Activated naive CD8-positive, alpha-beta T cell (primary cell): ENCODE results near the gene MAP2K5.
"Not testable (repeated sequence)": the region's sequence is repeated elsewhere in the genome, so short reads cannot be mapped to it uniquely, and the experiment has no call there.

Source experiments
- H3K27ac Mint-ChIP-seq: one replicate; pipeline ENCODE4 v1.8.0; 2021; ENCODE audit warnings: mixed read lengths
- H3K27me3 Mint-ChIP-seq: one replicate; pipeline ENCODE4 v1.8.0; 2021; ENCODE audit warnings: mixed read lengths
- H3K36me3 Mint-ChIP-seq: one replicate; pipeline ENCODE4 v1.8.0; 2021; ENCODE audit warnings: mixed read lengths
- H3K4me1 Mint-ChIP-seq: one replicate; pipeline ENCODE4 v1.8.0; 2021; ENCODE audit warnings: low read depth, mixed read lengths
- H3K4me3 Mint-ChIP-seq: one replicate; pipeline ENCODE4 v1.8.0; 2021; ENCODE audit warnings: mild to moderate bottlenecking, mixed read lengths
- H3K9me3 Mint-ChIP-seq: one replicate; pipeline ENCODE4 v1.8.0; 2021; ENCODE audit warnings: low read depth, mixed read lengths

Gene MAP2K5

GRCh38 chr15:67613708-67614107 lies 71.2 kb downstream of the MAP2K5 start:
- Mint-ChIP-seq H3K4me1 (peaks cover 6% of the 10 kb centered on the region), H3K9me3 (no peaks in the 10 kb centered on the region), H3K27me3 (no peaks in the 10 kb centered on the region), H3K36me3 (peaks cover 16% of the 10 kb centered on the region), H3K27ac (no peak overlapping the region), H3K4me3 (no peak overlapping the region)

GRCh38 chr15:67615131-67615534 lies 72.6 kb downstream of the MAP2K5 start:
- H3K36me3 Mint-ChIP-seq, result peaks cover 16% of the 10 kb centered on the region
- not testable (repeated sequence) for H3K4me1 Mint-ChIP-seq, H3K9me3 Mint-ChIP-seq, H3K27ac Mint-ChIP-seq, H3K27me3 Mint-ChIP-seq, H3K4me3 Mint-ChIP-seq

GRCh38 chr15:67618297-67618696 lies 75.8 kb downstream of the MAP2K5 start:
- Mint-ChIP-seq H3K27me3 (no peaks in the 10 kb centered on the region), H3K4me3 (no peak overlapping the region), H3K27ac (no peak overlapping the region), H3K36me3 (peaks cover 18% of the 10 kb centered on the region), H3K9me3 (no peaks in the 10 kb centered on the region), H3K4me1 (no peaks in the 10 kb centered on the region)

GRCh38 chr15:67622110-67622509 lies 79.6 kb downstream of the MAP2K5 start:
- H3K27ac Mint-ChIP-seq, result no peak overlapping the region
- H3K27me3 Mint-ChIP-seq, result no peaks in the 10 kb centered on the region
- H3K9me3 Mint-ChIP-seq, result no peaks in the 10 kb centered on the region

GRCh38 chr15:67632261-67632660 lies 89.8 kb downstream of the MAP2K5 start:
- Mint-ChIP-seq H3K4me3 (no peak overlapping the region), H3K4me1 (peaks cover 2% of the 10 kb centered on the region), H3K27ac (no peak overlapping the region), H3K27me3 (no peaks in the 10 kb centered on the region), H3K9me3 (no peaks in the 10 kb centered on the region), H3K36me3 (peaks cover 36% of the 10 kb centered on the region)

More at GRCh38 chr15:67622110-67622509, 79.6 kb downstream of the MAP2K5 start:
- Mint-ChIP-seq H3K4me1 (no peaks in the 10 kb centered on the region), H3K36me3 (peaks cover 16% of the 10 kb centered on the region), H3K4me3 (no peak overlapping the region)

GRCh38 chr15:67635950-67636349 lies 93.4 kb downstream of the MAP2K5 start:
- H3K9me3 Mint-ChIP-seq, H3K4me1 Mint-ChIP-seq, H3K27ac Mint-ChIP-seq, H3K4me3 Mint-ChIP-seq, H3K27me3 Mint-ChIP-seq: not testable (repeated sequence)
- peaks cover 47% of the 10 kb centered on the region for H3K36me3 Mint-ChIP-seq

- Mint-ChIP-seq H3K9me3 (no peaks in the 10 kb centered on the region), H3K36me3 (peaks cover 34% of the 10 kb centered on the region), H3K27ac (no peak overlapping the region)
These were observed 97.1 kb downstream of the MAP2K5 start for GRCh38 chr15:67639591-67639990.

GRCh38 chr15:67641453-67641852 lies 99.0 kb downstream of the MAP2K5 start:
- Mint-ChIP-seq H3K4me1 (no peaks in the 10 kb centered on the region), H3K27ac (no peak overlapping the region), H3K4me3 (no peak overlapping the region), H3K9me3 (no peaks in the 10 kb centered on the region), H3K27me3 (no peaks in the 10 kb centered on the region), H3K36me3 (peaks cover 31% of the 10 kb centered on the region)

More at GRCh38 chr15:67639591-67639990, 97.1 kb downstream of the MAP2K5 start:
- no peak overlapping the region for H3K4me3 Mint-ChIP-seq
- no peaks in the 10 kb centered on the region for H3K27me3 Mint-ChIP-seq
- H3K4me1 Mint-ChIP-seq, result peaks cover 2% of the 10 kb centered on the region

- Mint-ChIP-seq H3K9me3 (peaks cover 3% of the 10 kb centered on the region), H3K4me3 (no peak overlapping the region), H3K27me3 (no peaks in the 10 kb centered on the region), H3K36me3 (peaks cover 25% of the 10 kb centered on the region), H3K4me1 (no peaks in the 10 kb centered on the region), H3K27ac (no peak overlapping the region)
These were observed 104.3 kb downstream of the MAP2K5 start for GRCh38 chr15:67646847-67647246.

- Mint-ChIP-seq H3K27ac (no peak overlapping the region), H3K36me3 (peaks cover 53% of the 10 kb centered on the region), H3K4me1 (no peaks in the 10 kb centered on the region)
These were observed 110.1 kb downstream of the MAP2K5 start for GRCh38 chr15:67652586-67652985.

GRCh38 chr15:67660446-67660845 lies 117.9 kb downstream of the MAP2K5 start:
- Mint-ChIP-seq H3K9me3 (peaks cover 6% of the 10 kb centered on the region), H3K27me3 (no peaks in the 10 kb centered on the region), H3K4me3 (no peak overlapping the region), H3K4me1 (no peaks in the 10 kb centered on the region), H3K27ac (no peak overlapping the region), H3K36me3 (peaks cover 48% of the 10 kb centered on the region)

More at GRCh38 chr15:67652586-67652985, 110.1 kb downstream of the MAP2K5 start:
- no peaks in the 10 kb centered on the region for H3K27me3 Mint-ChIP-seq
- no peak overlapping the region for H3K4me3 Mint-ChIP-seq
- peaks cover 14% of the 10 kb centered on the region for H3K9me3 Mint-ChIP-seq

GRCh38 chr15:67660874-67661606 lies 118.5 kb downstream of the MAP2K5 start:
- H3K36me3 Mint-ChIP-seq, result peaks cover 43% of the 10 kb centered on the region
- no peaks in the 10 kb centered on the region for H3K4me1 Mint-ChIP-seq
- peaks cover under 1% of the 10 kb centered on the region for H3K9me3 Mint-ChIP-seq
- H3K27me3 Mint-ChIP-seq, result no peaks in the 10 kb centered on the region
- H3K27ac Mint-ChIP-seq, result no peak overlapping the region
- no peak overlapping the region for H3K4me3 Mint-ChIP-seq

- H3K36me3 Mint-ChIP-seq, result peaks cover 27% of the 10 kb centered on the region
- no peaks in the 10 kb centered on the region for H3K9me3 Mint-ChIP-seq
- no peaks in the 10 kb centered on the region for H3K27me3 Mint-ChIP-seq
- no peak overlapping the region for H3K4me3 Mint-ChIP-seq
- no peaks in the 10 kb centered on the region for H3K4me1 Mint-ChIP-seq
- no peak overlapping the region for H3K27ac Mint-ChIP-seq
These were observed 128.3 kb downstream of the MAP2K5 start for GRCh38 chr15:67670647-67671305.

- H3K27me3 Mint-ChIP-seq, H3K27ac Mint-ChIP-seq, H3K9me3 Mint-ChIP-seq, H3K4me3 Mint-ChIP-seq, H3K4me1 Mint-ChIP-seq: not testable (repeated sequence)
- H3K36me3 Mint-ChIP-seq, result peaks cover 26% of the 10 kb centered on the region
These were observed 130.3 kb downstream of the MAP2K5 start for GRCh38 chr15:67672834-67673233.

- Mint-ChIP-seq H3K36me3 (peaks cover 19% of the 10 kb centered on the region), H3K4me3 (no peak overlapping the region), H3K27me3 (no peaks in the 10 kb centered on the region), H3K9me3 (no peaks in the 10 kb centered on the region), H3K27ac (no peak overlapping the region), H3K4me1 (no peaks in the 10 kb centered on the region)
These were observed 132.5 kb downstream of the MAP2K5 start for GRCh38 chr15:67674983-67675382.

- Mint-ChIP-seq H3K36me3 (peaks cover 23% of the 10 kb centered on the region), H3K9me3 (no peaks in the 10 kb centered on the region), H3K27me3 (no peaks in the 10 kb centered on the region), H3K4me1 (no peaks in the 10 kb centered on the region), H3K27ac (no peak overlapping the region), H3K4me3 (no peak overlapping the region)
These were observed 135.6 kb downstream of the MAP2K5 start for GRCh38 chr15:67678089-67678488.
